PFSK-1 (cell line): ENCODE measurements around the gene RASAL2.

ENCODE experiments used
- POLR2AphosphoS5 ChIP-seq: IDR thresholded peaks from 2 replicates; pipeline ENCODE4 v1.6.1; 2012; ENCODE audit warnings: low read depth, mild to moderate bottlenecking, control low read depth, low read length, moderate library complexity
- SIN3A ChIP-seq: IDR thresholded peaks from 2 replicates; pipeline ENCODE4 v1.6.1; 2012; ENCODE audit warnings: mild to moderate bottlenecking, low read length, moderate library complexity, borderline replicate concordance; ENCODE audit not compliant: insufficient read depth
- TF ChIP-seq, protein P1 (sequence below), 2 experiments: IDR thresholded peaks; 2 replicates each; pipeline versions ENCODE4 v1.6.1 to v1.8.0; 2011 to 2012; ENCODE audit warnings: low read depth in 2 of 2, low read length in 2 of 2, control low read depth in 1 of 2, inconsistent platforms in 1 of 2, mild to moderate bottlenecking in 1 of 2, moderate library complexity in 1 of 2; ENCODE audit not compliant: insufficient read depth in 1 of 2

DNA sequence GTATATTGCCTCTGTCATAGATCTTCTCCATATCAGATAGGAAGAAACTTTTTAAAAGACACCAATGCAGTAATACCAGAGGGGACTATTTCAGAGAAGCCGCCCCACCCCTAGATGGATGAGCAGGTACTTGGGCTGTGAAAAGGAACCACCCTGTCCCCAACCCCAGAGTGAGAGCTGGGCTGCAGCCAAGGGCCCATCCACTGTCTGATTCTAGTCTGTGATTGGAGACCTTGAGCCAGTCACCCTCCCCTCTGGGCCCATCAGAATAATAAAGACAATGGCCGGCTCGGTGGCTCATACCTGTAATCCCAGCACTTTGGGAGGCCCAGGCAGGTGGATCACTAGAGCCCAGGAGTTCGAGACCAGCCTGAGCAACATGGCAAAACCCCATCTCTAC, 397.8 kb downstream of the RASAL2 start:
- TF ChIP-seq SIN3A (no peak), POLR2AphosphoS5 (no peak)
- TF ChIP-seq, protein P1, sequence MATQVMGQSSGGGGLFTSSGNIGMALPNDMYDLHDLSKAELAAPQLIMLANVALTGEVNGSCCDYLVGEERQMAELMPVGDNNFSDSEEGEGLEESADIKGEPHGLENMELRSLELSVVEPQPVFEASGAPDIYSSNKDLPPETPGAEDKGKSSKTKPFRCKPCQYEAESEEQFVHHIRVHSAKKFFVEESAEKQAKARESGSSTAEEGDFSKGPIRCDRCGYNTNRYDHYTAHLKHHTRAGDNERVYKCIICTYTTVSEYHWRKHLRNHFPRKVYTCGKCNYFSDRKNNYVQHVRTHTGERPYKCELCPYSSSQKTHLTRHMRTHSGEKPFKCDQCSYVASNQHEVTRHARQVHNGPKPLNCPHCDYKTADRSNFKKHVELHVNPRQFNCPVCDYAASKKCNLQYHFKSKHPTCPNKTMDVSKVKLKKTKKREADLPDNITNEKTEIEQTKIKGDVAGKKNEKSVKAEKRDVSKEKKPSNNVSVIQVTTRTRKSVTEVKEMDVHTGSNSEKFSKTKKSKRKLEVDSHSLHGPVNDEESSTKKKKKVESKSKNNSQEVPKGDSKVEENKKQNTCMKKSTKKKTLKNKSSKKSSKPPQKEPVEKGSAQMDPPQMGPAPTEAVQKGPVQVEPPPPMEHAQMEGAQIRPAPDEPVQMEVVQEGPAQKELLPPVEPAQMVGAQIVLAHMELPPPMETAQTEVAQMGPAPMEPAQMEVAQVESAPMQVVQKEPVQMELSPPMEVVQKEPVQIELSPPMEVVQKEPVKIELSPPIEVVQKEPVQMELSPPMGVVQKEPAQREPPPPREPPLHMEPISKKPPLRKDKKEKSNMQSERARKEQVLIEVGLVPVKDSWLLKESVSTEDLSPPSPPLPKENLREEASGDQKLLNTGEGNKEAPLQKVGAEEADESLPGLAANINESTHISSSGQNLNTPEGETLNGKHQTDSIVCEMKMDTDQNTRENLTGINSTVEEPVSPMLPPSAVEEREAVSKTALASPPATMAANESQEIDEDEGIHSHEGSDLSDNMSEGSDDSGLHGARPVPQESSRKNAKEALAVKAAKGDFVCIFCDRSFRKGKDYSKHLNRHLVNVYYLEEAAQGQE (IDR thresholded peaks at IDR 0.05; ENCODE audit: insufficient read depth in 1 of 2, low read depth in 2 of 2, low read length in 2 of 2), result no peak
